Measurements from ENCODE around the gene MBD3L3. TPM values are rescaled to one million over a fixed set of nuclear protein-coding genes. Genes with fewer than 3 reads are reported as not detected.
"Not testable (repeated sequence)": the region's sequence is repeated elsewhere in the genome, so short reads cannot be mapped to it uniquely, and the experiment has no call there.

The MBD3L3 gene
- total and polyA plus RNA-seq, 2 donors (not counting 1 experiment from before 2014, with no cell fraction given), result not detected

DNA sequence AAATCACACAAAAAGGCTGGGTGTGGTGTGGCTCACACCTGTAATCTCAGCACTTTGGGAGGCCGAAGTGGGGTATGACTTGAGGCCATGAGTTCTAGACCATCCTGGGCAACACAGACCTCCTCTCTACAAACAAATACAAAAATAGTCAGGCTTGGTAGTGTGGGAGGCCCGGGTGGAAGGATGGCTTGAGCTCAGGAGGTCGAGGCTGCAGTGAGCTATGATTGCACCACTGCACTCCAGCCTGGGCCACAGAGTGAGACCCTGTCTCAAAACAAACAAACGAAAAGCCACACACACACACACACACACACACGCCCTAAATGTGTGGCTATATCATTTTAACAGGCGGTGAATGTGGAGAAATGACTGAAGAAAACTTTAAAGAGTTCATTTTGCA is 10.1 kb upstream of the MBD3L3 start:
- DNase-seq (ENCODE audit: low read depth in 2 of 2), result no peak
- H3K9me3 ChIP-seq (ENCODE audit: control insufficient read depth, insufficient read depth, low read depth, low read length), result no peaks in the 10 kb centered on the region
- no peaks in the 10 kb centered on the region for H4K20me1 ChIP-seq (ENCODE audit: control insufficient read depth, extremely low read depth, insufficient read depth, low read length)
- TF ChIP-seq EZH2 (IDR thresholded peaks at IDR 0.05; ENCODE audit: low read length, missing control alignments), result no peak
- no peak for TF ChIP-seq CTCF (conservative IDR thresholded peaks at IDR 0.05 in 1 of 2, IDR thresholded peaks at IDR 0.05 in 1 of 2; ENCODE audit: low read depth in 1 of 2, low read length in 2 of 2)
- H3K4me3 ChIP-seq (replicated peaks in 1 of 4; ENCODE audit: control extremely low read depth in 1 of 4, insufficient read depth in 1 of 4, low read depth in 3 of 4, low read length in 4 of 4), result peak overlapping the region in 2 of 4 experiments; percentile 3 to 33
- H3K79me2 ChIP-seq (ENCODE audit: control insufficient read depth, insufficient read depth, low read length), result peaks cover 9% of the 10 kb centered on the region
- H3K4me1 ChIP-seq (ENCODE audit: control insufficient read depth, extremely low read depth, insufficient read depth, low read length), result no peaks in the 10 kb centered on the region
- H3K4me2 ChIP-seq (ENCODE audit: extremely low read depth, insufficient read depth, low read length), result no peak overlapping the region
- H3K36me3 ChIP-seq (ENCODE audit: control insufficient read depth, insufficient read depth, low read length), result peaks cover 9% of the 10 kb centered on the region
- no peak overlapping the region for H3K27ac ChIP-seq (ENCODE audit: insufficient read depth, low read length)
- no peaks in the 10 kb centered on the region for H3K27me3 ChIP-seq (ENCODE audit: control insufficient read depth, insufficient read depth, low read length)
- no peak overlapping the region for H3K9ac ChIP-seq (ENCODE audit: insufficient read depth, low read length)
- peak overlapping the region; percentile 57 for H2AFZ ChIP-seq (ENCODE audit: low read length)

DNA sequence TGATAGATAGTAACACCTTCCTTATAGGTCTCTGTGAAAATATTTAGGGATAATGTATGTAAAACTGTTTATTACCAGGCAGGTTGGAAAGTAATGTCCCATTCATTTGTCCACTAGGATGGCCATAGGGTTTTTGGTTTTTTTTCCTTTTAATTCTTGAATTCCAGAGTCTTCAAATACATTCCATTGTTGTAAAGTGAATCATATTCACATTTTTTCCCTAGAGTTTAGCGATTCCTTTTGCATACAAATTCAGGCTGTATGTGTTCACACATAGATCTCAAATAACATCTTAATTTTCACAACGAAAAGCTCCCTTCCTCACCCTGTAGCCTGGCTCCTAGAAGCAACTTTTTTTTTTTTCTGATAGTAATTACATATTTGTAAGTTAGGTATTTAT is 9.2 kb upstream of the MBD3L3 start:
- H3K4me2 ChIP-seq (ENCODE audit: extremely low read depth, insufficient read depth, low read length), result no peak overlapping the region

DNA sequence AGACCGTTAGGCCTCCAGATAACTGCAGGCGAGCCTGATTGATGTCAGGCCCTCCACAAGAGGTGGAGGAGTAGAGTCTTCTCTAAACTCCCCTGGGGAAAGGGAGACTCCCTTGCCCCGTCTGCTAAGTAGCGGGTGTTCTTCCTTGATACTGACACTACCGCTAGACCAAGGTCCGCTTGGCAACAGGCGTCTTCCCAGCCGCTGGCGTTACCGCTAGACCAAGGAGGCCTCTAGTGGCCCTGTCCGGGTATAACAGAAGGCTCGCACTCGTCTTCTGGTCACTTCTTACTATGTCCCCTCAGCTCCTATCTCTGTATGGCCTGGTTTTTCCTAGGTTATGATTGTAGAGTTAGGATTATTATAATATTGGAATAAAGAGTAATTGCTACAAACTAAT is 8.6 kb upstream of the MBD3L3 start:
- H3K4me3 ChIP-seq (replicated peaks in 1 of 4; ENCODE audit: control extremely low read depth in 1 of 4, insufficient read depth in 1 of 4, low read depth in 3 of 4, low read length in 4 of 4); H3K9ac ChIP-seq (ENCODE audit: insufficient read depth, low read length); H3K27me3 ChIP-seq (ENCODE audit: control insufficient read depth, insufficient read depth, low read length); H3K4me2 ChIP-seq (ENCODE audit: extremely low read depth, insufficient read depth, low read length); H3K9me3 ChIP-seq (ENCODE audit: control insufficient read depth, insufficient read depth, low read depth, low read length); H3K79me2 ChIP-seq (ENCODE audit: control insufficient read depth, insufficient read depth, low read length); H3K27ac ChIP-seq (ENCODE audit: insufficient read depth, low read length); H4K20me1 ChIP-seq (ENCODE audit: control insufficient read depth, extremely low read depth, insufficient read depth, low read length); H3K4me1 ChIP-seq (ENCODE audit: control insufficient read depth, extremely low read depth, insufficient read depth, low read length); H3K36me3 ChIP-seq (ENCODE audit: control insufficient read depth, insufficient read depth, low read length); H2AFZ ChIP-seq (ENCODE audit: low read length): not testable (repeated sequence)
- DNase-seq (ENCODE audit: low read depth in 2 of 2), result peak in 1 of 2 donors; percentile 16
- peak; percentile 23 to 24 for TF ChIP-seq CTCF (conservative IDR thresholded peaks at IDR 0.05 in 1 of 2, IDR thresholded peaks at IDR 0.05 in 1 of 2; ENCODE audit: low read depth in 1 of 2, low read length in 2 of 2)

More for the DNA sequence above, 9.2 kb upstream of the MBD3L3 start:
- Histone ChIP-seq H3K4me1 (ENCODE audit: control insufficient read depth, extremely low read depth, insufficient read depth, low read length) (no peaks in the 10 kb centered on the region), H3K27ac (ENCODE audit: insufficient read depth, low read length) (no peak overlapping the region), H2AFZ (ENCODE audit: low read length) (no peak overlapping the region), H3K79me2 (ENCODE audit: control insufficient read depth, insufficient read depth, low read length) (peaks cover 9% of the 10 kb centered on the region), H3K4me3 (replicated peaks in 1 of 4; ENCODE audit: control extremely low read depth in 1 of 4, insufficient read depth in 1 of 4, low read depth in 3 of 4, low read length in 4 of 4) (no peak overlapping the region), H4K20me1 (ENCODE audit: control insufficient read depth, extremely low read depth, insufficient read depth, low read length) (no peaks in the 10 kb centered on the region), H3K9me3 (ENCODE audit: control insufficient read depth, insufficient read depth, low read depth, low read length) (no peaks in the 10 kb centered on the region), H3K9ac (ENCODE audit: insufficient read depth, low read length) (no peak overlapping the region), H3K27me3 (ENCODE audit: control insufficient read depth, insufficient read depth, low read length) (no peaks in the 10 kb centered on the region), H3K36me3 (ENCODE audit: control insufficient read depth, insufficient read depth, low read length) (peaks cover 5% of the 10 kb centered on the region)
- TF ChIP-seq CTCF (conservative IDR thresholded peaks at IDR 0.05 in 1 of 2, IDR thresholded peaks at IDR 0.05 in 1 of 2; ENCODE audit: low read depth in 1 of 2, low read length in 2 of 2), result no peak
- no peak for TF ChIP-seq EZH2 (IDR thresholded peaks at IDR 0.05; ENCODE audit: low read length, missing control alignments)
- peak in 1 of 2 donors; percentile 55 for DNase-seq (ENCODE audit: low read depth in 2 of 2)

All from fibroblast of lung (primary cell).